Measurements from ENCODE around the gene RFXAP.

Gene RFXAP

DNA sequence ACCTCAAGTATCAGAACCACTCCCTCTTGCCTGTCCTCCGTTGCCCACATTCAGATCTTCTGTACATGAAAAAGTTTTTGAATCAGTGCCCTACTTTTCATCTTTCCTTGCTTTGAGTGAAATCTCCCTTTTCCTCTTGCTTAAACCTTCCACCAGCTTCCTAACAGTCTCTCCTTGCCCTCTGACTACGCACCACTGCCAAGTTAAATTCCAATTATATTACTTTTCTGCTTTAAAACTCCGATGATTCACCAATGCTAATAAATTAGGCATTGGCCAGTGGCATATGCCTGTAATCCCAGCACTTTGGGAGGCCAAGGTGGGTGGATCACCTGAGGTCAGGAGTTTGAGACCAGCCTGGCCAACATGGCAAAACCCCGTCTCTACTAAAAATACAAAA, 30.7 kb upstream of the RFXAP start:
- WGBS, 2 experiments: 93 to 95% methylated on average over 4 of the region's 4 CpGs
- H3K36me3 ChIP-seq (ENCODE audit: control insufficient read depth, insufficient read depth, low read length): no peaks in the 10 kb centered on the region
- H3K4me1 ChIP-seq (ENCODE audit: control insufficient read depth, insufficient read depth, low read length): peaks cover 4% of the 10 kb centered on the region
- no peak overlapping the region for H3K27ac ChIP-seq (ENCODE audit: insufficient read depth, low read depth, low read length, poor library complexity, severe bottlenecking)
- no peaks in the 10 kb centered on the region for H3K27me3 ChIP-seq (ENCODE audit: control insufficient read depth, insufficient read depth, low read length, poor library complexity, severe bottlenecking)
- no peak overlapping the region for H3K4me3 ChIP-seq (ENCODE audit: insufficient read depth, low read depth, low read length)
- H3K9me3 ChIP-seq (ENCODE audit: control insufficient read depth, low read length): no peaks in the 10 kb centered on the region

DNA sequence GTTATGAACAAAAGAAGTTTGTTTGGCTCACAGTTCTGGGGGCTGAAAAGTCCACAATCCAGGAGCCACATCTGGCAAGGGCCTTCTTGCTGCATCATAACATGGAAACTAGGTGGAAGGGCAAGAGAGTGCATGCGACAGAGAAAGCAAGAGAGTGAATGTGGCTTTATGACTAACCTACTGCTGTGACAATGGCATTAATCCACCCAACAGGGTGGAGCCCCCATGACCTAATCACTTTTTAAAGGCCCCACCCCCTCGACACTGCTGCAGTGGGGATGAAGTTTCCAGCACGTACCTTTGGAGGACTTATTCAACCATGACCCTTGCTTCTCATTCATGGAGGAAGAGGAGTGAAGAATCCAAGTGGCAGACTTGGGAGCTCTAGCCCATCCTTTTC, 30.0 kb upstream of the RFXAP start:
- Histone ChIP-seq H3K9me3 (ENCODE audit: control insufficient read depth, low read length) (no peaks in the 10 kb centered on the region), H3K27ac (ENCODE audit: insufficient read depth, low read depth, low read length, poor library complexity, severe bottlenecking) (no peak overlapping the region), H3K36me3 (ENCODE audit: control insufficient read depth, insufficient read depth, low read length) (no peaks in the 10 kb centered on the region), H3K27me3 (ENCODE audit: control insufficient read depth, insufficient read depth, low read length, poor library complexity, severe bottlenecking) (no peaks in the 10 kb centered on the region), H3K4me3 (ENCODE audit: insufficient read depth, low read depth, low read length) (no peak overlapping the region), H3K4me1 (ENCODE audit: control insufficient read depth, insufficient read depth, low read length) (peaks cover 4% of the 10 kb centered on the region)
- WGBS, 2 experiments: 76 to 85% methylated on average over 3 of the region's 3 CpGs

DNA sequence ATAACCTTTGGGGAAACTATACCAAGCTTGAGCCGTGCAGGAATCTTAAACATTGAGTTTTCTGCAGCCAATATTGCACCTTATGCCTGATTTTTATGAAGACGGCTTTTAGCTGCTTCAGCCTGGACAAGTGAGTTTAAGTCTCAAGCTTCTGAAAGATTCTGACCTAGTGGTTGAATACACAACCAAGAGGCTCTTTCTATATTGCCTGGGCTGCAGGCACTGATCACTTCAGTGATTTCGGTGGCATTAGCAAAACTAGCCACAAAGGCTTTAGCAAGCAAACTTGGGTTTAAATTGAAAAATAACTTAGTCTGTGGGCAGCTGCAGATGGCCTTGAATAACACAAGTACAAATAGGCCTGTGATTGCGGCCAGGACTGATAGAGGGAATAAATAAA, 29.3 kb upstream of the RFXAP start:
- H3K4me1 ChIP-seq (ENCODE audit: control insufficient read depth, insufficient read depth, low read length): peaks cover 4% of the 10 kb centered on the region
- H3K27me3 ChIP-seq (ENCODE audit: control insufficient read depth, insufficient read depth, low read length, poor library complexity, severe bottlenecking): no peaks in the 10 kb centered on the region
- 92 to 93% methylated on average over 4 of the region's 4 CpGs for WGBS, 2 experiments

DNA sequence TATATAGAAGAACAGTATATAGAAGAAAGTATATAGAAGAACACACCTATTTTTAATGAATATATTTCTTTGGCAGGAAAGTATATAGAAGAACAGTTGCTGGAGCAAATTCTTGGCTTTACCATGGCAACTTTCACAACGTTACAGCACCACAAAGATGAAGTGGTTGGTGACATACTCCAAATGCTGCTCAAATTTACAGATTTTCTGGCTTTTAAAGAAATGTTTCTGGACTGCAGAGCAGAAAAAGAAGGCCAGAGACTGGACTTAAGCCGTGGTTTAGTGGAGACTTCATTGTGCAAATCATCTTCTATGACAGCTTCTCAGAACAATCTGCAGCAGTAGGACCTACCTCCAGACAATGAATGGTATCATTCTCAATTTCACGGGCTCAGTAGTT, 24.3 kb upstream of the RFXAP start:
- Histone ChIP-seq H3K27ac (ENCODE audit: insufficient read depth, low read depth, low read length, poor library complexity, severe bottlenecking) (no peak overlapping the region), H3K27me3 (ENCODE audit: control insufficient read depth, insufficient read depth, low read length, poor library complexity, severe bottlenecking) (no peaks in the 10 kb centered on the region), H3K4me3 (ENCODE audit: insufficient read depth, low read depth, low read length) (no peak overlapping the region), H3K9me3 (ENCODE audit: control insufficient read depth, low read length) (no peaks in the 10 kb centered on the region), H3K4me1 (ENCODE audit: control insufficient read depth, insufficient read depth, low read length) (no peaks in the 10 kb centered on the region), H3K36me3 (ENCODE audit: control insufficient read depth, insufficient read depth, low read length) (no peaks in the 10 kb centered on the region)
- WGBS, 2 experiments: 91 to 97% methylated on average over 3 of the region's 3 CpGs

More for the DNA sequence above, 29.3 kb upstream of the RFXAP start:
- Histone ChIP-seq H3K27ac (ENCODE audit: insufficient read depth, low read depth, low read length, poor library complexity, severe bottlenecking) (no peak overlapping the region), H3K4me3 (ENCODE audit: insufficient read depth, low read depth, low read length) (no peak overlapping the region), H3K36me3 (ENCODE audit: control insufficient read depth, insufficient read depth, low read length) (no peaks in the 10 kb centered on the region), H3K9me3 (ENCODE audit: control insufficient read depth, low read length) (no peaks in the 10 kb centered on the region)

DNA sequence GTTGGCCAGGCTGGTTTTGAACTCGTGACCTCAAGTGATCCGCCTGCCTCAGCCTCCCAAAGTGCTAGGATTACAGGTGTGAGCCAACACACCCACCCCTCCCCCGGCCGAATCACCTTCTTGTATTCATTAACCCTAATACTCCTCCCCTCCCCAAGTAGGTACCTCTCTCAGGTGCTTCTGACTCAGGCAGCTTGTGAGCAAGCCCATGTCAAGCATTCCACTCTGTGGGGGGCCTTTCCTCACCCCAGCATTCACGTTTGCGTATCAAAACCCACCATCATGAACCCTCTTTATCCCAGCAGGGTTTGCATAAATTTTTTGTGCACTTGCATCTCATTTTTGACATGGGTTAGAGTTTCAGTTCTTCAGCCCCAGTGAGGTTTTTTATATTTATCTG, 23.6 kb upstream of the RFXAP start:
- no peak overlapping the region for H3K4me3 ChIP-seq (ENCODE audit: insufficient read depth, low read depth, low read length)
- H3K36me3 ChIP-seq (ENCODE audit: control insufficient read depth, insufficient read depth, low read length): no peaks in the 10 kb centered on the region
- H3K27ac ChIP-seq (ENCODE audit: insufficient read depth, low read depth, low read length, poor library complexity, severe bottlenecking): no peak overlapping the region
- H3K4me1 ChIP-seq (ENCODE audit: control insufficient read depth, insufficient read depth, low read length): no peaks in the 10 kb centered on the region
- WGBS, 2 experiments: 80 to 85% methylated on average over 6 of the region's 6 CpGs
- no peaks in the 10 kb centered on the region for H3K27me3 ChIP-seq (ENCODE audit: control insufficient read depth, insufficient read depth, low read length, poor library complexity, severe bottlenecking)
- H3K9me3 ChIP-seq (ENCODE audit: control insufficient read depth, low read length): no peaks in the 10 kb centered on the region

DNA sequence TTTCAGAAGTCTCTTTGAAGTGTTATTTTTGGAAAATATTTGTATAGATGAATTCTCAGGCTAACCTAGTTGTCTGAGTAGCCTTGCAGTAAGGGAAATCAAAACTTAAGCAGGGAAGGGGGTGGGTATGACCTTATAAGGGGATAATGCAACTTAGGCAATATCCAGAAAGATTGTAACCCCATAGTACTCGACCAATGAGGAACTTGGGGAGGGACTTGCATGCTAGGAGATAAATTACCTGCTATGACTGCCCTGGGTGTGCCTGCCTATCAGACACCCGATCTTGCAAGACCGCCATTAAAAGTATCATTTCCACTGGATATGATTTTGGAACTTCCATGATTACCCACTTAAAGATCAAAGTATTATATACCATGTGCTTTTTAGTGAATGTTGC, 23.0 kb upstream of the RFXAP start:
- H3K9me3 ChIP-seq (ENCODE audit: control insufficient read depth, low read length): no peaks in the 10 kb centered on the region
- H3K36me3 ChIP-seq (ENCODE audit: control insufficient read depth, insufficient read depth, low read length): no peaks in the 10 kb centered on the region
- H3K27me3 ChIP-seq (ENCODE audit: control insufficient read depth, insufficient read depth, low read length, poor library complexity, severe bottlenecking): no peaks in the 10 kb centered on the region
- WGBS, 2 experiments: 91 to 92% methylated on average over 3 of the region's 3 CpGs
- H3K4me3 ChIP-seq (ENCODE audit: insufficient read depth, low read depth, low read length): no peak overlapping the region
- H3K27ac ChIP-seq (ENCODE audit: insufficient read depth, low read depth, low read length, poor library complexity, severe bottlenecking): no peak overlapping the region
- no peaks in the 10 kb centered on the region for H3K4me1 ChIP-seq (ENCODE audit: control insufficient read depth, insufficient read depth, low read length)

DNA sequence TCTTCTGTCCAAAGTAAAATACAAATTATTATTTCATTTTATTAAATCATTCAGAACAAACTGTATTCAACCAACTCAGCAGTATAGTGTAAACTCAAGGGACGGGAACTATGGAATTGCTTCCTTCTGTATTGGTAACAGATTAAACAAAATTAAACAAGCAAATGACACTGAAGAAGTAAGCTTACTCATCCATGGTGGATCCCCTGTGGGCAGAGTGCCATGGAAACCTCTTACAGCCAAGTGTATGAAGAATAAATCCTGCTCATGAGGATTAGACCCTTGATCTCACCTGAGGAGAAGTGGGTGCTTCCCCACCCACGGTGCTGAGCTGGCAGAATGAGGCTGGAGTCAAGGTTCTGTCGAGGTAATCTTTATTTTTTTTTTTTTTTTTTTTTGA, 18.0 kb upstream of the RFXAP start:
- WGBS, 2 experiments: 61 to 67% methylated on average over 3 of the region's 3 CpGs
- Histone ChIP-seq H3K27me3 (ENCODE audit: control insufficient read depth, insufficient read depth, low read length, poor library complexity, severe bottlenecking) (no peaks in the 10 kb centered on the region), H3K27ac (ENCODE audit: insufficient read depth, low read depth, low read length, poor library complexity, severe bottlenecking) (no peak overlapping the region), H3K4me3 (ENCODE audit: insufficient read depth, low read depth, low read length) (no peak overlapping the region), H3K4me1 (ENCODE audit: control insufficient read depth, insufficient read depth, low read length) (no peaks in the 10 kb centered on the region), H3K36me3 (ENCODE audit: control insufficient read depth, insufficient read depth, low read length) (no peaks in the 10 kb centered on the region), H3K9me3 (ENCODE audit: control insufficient read depth, low read length) (no peaks in the 10 kb centered on the region)

DNA sequence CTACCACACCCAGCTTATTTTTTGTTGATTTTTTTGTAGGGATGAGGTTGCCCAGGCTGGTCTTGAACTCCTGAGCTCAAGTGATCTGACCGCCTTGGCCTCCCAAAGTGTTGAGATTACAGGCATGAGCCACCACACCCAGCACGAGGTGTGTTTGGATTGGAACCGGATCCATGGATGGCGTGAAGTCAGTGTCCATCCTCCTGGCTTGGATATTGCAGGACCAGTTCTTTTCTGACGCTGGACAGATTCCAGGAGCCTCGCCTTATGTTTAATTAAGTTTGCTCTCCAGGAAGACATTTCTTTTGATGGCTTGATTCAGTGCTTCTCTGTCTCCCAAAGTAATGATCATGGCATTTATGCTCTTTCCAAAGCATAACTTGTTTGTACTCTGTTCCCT, 14.4 kb upstream of the RFXAP start:
- WGBS, 2 experiments: 97% methylated on average over 6 of the region's 6 CpGs
- H3K27me3 ChIP-seq (ENCODE audit: control insufficient read depth, insufficient read depth, low read length, poor library complexity, severe bottlenecking): no peaks in the 10 kb centered on the region
- no peak overlapping the region for H3K4me3 ChIP-seq (ENCODE audit: insufficient read depth, low read depth, low read length)
- H3K27ac ChIP-seq (ENCODE audit: insufficient read depth, low read depth, low read length, poor library complexity, severe bottlenecking): no peak overlapping the region
- H3K36me3 ChIP-seq (ENCODE audit: control insufficient read depth, insufficient read depth, low read length): no peaks in the 10 kb centered on the region
- H3K9me3 ChIP-seq (ENCODE audit: control insufficient read depth, low read length): no peaks in the 10 kb centered on the region
- no peaks in the 10 kb centered on the region for H3K4me1 ChIP-seq (ENCODE audit: control insufficient read depth, insufficient read depth, low read length)

DNA sequence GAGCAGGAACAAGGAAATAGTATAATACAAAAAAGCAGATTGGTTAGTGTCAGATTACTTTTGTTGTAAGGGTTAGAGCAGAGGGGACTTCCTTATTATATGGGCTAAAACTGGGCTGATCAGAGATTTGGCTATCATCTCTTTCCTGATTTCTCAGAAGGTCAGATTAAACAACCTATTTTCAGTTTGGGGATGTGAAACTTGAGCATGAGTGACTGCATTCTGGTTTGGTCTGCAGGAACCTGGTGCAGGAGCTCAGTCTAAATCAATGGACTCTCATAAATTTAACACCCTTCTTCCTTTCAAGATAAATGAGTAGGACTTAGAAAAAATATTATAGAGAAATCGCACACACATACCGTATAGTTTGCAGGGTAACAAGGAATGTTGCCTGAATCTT, 12.9 kb upstream of the RFXAP start:
- no peak overlapping the region for H3K4me3 ChIP-seq (ENCODE audit: insufficient read depth, low read depth, low read length)
- no peaks in the 10 kb centered on the region for H3K27me3 ChIP-seq (ENCODE audit: control insufficient read depth, insufficient read depth, low read length, poor library complexity, severe bottlenecking)
- no peak overlapping the region for H3K27ac ChIP-seq (ENCODE audit: insufficient read depth, low read depth, low read length, poor library complexity, severe bottlenecking)
- no peaks in the 10 kb centered on the region for H3K36me3 ChIP-seq (ENCODE audit: control insufficient read depth, insufficient read depth, low read length)
- 100% methylated on average over 2 of the region's 2 CpGs for WGBS, 2 experiments
- no peaks in the 10 kb centered on the region for H3K4me1 ChIP-seq (ENCODE audit: control insufficient read depth, insufficient read depth, low read length)
- H3K9me3 ChIP-seq (ENCODE audit: control insufficient read depth, low read length): no peaks in the 10 kb centered on the region

DNA sequence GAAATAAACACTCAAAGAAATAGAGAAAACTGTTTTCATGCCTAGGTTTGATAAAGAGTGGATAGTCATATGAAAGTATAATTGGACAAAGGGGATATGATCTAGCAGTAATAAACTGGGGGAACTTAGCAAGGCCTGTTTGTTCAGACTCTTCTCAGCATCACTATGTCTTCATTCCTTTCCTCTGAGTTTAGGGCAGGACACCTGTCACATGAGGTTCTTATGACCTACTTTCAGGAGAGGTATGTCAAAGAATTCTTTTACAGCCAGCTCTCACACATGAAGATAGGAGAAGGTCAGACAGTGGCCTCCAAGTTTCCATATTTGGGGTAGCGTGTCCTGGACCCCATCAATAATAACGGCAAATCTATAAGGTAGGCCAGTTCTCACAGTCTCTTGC, 11.4 kb upstream of the RFXAP start:
- no peaks in the 10 kb centered on the region for H3K27me3 ChIP-seq (ENCODE audit: control insufficient read depth, insufficient read depth, low read length, poor library complexity, severe bottlenecking)
- WGBS, 2 experiments: 92 to 95% methylated on average over 2 of the region's 2 CpGs
- no peak overlapping the region for H3K4me3 ChIP-seq (ENCODE audit: insufficient read depth, low read depth, low read length)
- H3K27ac ChIP-seq (ENCODE audit: insufficient read depth, low read depth, low read length, poor library complexity, severe bottlenecking): no peak overlapping the region
- H3K4me1 ChIP-seq (ENCODE audit: control insufficient read depth, insufficient read depth, low read length): no peaks in the 10 kb centered on the region
- H3K36me3 ChIP-seq (ENCODE audit: control insufficient read depth, insufficient read depth, low read length): no peaks in the 10 kb centered on the region
- no peaks in the 10 kb centered on the region for H3K9me3 ChIP-seq (ENCODE audit: control insufficient read depth, low read length)

DNA sequence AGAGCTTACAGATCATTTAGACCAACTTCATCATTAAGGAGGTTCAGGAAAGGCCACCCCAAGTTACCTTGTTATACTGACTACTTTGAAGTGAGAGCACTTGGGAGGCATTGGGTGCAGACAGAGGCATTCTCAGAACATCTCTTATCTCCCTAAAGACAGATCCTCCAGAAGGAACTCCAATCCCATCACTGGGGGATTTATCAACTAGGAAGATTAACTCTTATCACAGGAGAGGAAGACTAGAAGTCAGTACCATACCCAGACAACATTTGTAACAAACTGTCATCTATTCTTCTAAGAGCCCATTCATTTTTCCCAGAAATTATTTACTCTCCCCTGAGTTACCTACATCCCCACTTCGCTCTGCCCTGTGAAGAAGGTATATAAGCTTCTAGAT, 5.8 kb upstream of the RFXAP start:
- Histone ChIP-seq H3K27ac (ENCODE audit: insufficient read depth, low read depth, low read length, poor library complexity, severe bottlenecking) (no peak overlapping the region), H3K36me3 (ENCODE audit: control insufficient read depth, insufficient read depth, low read length) (no peaks in the 10 kb centered on the region), H3K9me3 (ENCODE audit: control insufficient read depth, low read length) (no peaks in the 10 kb centered on the region), H3K4me1 (ENCODE audit: control insufficient read depth, insufficient read depth, low read length) (no peaks in the 10 kb centered on the region), H3K4me3 (ENCODE audit: insufficient read depth, low read depth, low read length) (no peak overlapping the region), H3K27me3 (ENCODE audit: control insufficient read depth, insufficient read depth, low read length, poor library complexity, severe bottlenecking) (no peaks in the 10 kb centered on the region)
- WGBS, 2 experiments: 100% methylated on average over 1 of the region's 1 CpG

Measured in ectodermal cell (in vitro differentiated cells).